HG03558 (cell line): Measurements from ENCODE around the gene CDK5.
"Not testable (repeated sequence)": the region's sequence is repeated elsewhere in the genome, so short reads cannot be mapped to it uniquely, and the experiment has no call there.

Source experiments
- ATAC-seq: cut with Tn5 transposase; IDR thresholded peaks from one replicate; pipeline ENCODE4 v1.9.1; 2021; ENCODE audit warnings: moderate number of reproducible peaks; ENCODE audit not compliant: unreplicated experiment; ENCODE audit errors: extremely low read depth

CDK5 gene

GRCh38 chr7:151018421-151019129, 39.1 kb downstream of the CDK5 start:
- no peak for ATAC-seq

- ATAC-seq: no peak
Observed at GRCh38 chr7:151017953-151018420, 39.7 kb downstream of the CDK5 start.

DNA sequence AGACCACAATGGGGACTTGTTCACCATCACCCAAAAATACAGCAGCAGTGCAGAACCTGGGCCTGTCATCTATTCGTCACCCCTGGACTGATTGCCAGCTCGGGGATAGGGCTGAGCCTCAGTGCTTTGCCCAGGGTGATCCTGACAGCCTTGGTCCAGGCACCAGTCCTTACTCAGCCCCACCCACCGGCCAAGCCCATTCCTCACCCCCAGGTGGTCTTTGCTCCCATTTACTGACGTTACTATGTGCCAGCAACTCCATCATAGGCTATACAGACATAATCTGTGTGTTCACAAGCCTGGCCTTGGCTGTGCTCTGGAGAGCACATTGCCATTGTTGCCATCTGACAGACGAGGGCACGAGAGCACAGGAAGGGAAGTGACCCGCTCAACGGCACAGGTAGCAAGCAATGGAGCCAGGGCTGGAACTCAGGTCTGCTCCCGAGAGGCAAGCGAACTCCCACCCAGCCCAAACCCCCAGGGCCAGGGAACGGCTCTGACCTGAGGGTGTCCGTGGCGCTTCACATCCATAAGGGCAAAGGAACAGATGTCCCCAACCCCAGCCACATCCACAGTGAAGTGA, 40.2 kb downstream of the CDK5 start:
- no peak for ATAC-seq

GRCh38 chr7:151016942-151017341, 40.8 kb downstream of the CDK5 start:
- ATAC-seq: no peak

DNA sequence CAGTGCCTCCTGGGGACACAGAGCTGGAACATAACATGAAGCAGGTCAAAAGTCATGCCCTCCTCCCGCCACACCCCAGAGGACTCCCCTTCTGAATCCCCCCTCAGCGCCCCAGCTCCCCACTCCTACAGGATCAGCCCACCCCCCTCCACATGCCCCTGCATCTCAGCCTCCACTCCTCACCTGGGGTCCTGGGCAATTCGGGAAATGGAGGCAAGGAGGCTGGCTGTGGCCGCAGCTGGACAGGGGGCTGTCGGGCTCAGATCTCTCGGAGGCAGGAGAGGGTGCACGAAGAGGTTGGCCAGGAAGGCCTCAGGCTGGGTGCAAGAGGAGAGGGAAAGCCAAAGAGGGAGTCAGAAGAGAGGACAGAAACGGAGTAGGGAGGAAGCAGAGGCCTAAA, 41.2 kb downstream of the CDK5 start:
- no peak for ATAC-seq

DNA sequence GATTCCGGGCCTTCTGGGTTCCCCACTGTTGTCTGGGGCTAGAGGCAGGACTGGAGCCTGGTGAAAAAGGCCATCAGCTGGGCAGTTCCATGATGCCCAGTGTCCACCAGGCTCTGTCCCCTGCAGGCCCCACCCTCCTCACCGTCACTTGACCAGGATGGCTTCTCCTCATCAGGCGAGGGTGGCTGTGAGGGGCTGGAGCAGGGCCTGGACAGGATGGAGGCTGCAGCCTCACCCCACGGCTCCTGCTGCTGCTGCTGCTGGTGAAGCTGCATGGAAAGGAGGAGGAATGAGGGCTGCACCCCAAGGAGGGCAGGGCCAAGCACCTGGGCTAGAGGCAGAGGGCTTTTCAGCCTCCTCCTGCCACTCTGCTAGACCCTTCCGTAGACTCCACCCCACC, 41.7 kb downstream of the CDK5 start:
- ATAC-seq: no peak

GRCh38 chr7:151014950-151015349, 42.7 kb downstream of the CDK5 start:
- ATAC-seq: no peak

DNA sequence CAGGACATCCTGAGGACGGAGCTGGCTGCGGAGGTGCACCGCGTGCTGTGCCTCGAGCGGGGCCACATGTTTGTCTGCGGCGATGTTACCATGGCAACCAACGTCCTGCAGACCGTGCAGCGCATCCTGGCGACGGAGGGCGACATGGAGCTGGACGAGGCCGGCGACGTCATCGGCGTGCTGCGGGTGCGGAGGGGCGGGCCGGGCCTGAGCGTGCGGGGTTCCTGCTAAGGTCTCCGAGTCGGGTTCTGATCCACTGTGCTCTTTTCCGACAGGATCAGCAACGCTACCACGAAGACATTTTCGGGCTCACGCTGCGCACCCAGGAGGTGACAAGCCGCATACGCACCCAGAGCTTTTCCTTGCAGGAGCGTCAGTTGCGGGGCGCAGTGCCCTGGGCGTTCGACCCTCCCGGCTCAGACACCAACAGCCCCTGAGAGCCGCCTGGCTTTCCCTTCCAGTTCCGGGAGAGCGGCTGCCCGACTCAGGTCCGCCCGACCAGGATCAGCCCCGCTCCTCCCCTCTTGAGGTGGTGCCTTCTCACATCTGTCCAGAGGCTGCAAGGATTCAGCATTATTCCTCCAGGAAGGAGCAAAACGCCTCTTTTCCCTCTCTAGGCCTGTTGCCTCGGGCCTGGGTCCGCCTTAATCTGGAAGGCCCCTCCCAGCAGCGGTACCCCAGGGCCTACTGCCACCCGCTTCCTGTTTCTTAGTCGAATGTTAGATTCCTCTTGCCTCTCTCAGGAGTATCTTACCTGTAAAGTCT, 43.8 kb downstream of the CDK5 start:
- ATAC-seq: no peak

DNA sequence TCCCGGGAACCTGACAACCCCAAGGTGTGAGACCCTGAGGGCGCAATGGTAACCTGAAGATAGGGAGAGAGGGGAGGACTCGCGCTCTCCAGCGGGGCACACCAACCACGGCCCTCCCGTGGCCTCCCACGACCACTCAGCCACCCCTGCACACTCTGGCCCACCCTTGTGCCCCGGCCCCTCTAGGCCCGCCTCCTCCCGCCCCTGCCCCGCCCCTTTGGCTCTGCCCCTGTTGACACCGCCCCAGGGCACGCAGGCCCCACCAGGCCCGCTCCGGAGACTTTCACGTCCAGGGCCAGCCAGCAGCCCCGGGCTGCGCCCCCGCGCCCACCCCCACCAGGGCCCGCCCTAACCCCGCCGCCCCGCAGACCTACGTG, 44.4 kb downstream of the CDK5 start:
- no peak for ATAC-seq

DNA sequence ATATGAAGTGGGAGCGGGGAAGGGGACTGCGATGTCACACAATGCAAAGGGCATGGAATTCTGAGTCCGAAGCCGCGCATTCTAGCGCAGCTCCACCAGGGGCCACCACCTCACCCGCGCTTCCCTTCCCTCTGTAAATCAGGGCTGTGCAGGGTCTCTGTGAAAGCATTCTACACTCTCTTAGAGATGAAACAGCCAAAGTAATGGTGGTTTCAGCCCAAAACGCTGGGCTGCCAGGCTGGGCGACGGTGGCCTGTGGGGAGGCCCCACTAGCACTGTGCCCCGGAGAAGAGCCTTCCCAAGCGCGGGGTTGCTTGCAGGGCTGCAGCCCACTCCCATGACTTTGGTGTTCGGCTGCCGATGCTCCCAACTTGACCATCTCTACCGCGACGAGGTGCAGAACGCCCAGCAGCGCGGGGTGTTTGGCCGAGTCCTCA, 44.8 kb downstream of the CDK5 start:
- ATAC-seq: no peak

DNA sequence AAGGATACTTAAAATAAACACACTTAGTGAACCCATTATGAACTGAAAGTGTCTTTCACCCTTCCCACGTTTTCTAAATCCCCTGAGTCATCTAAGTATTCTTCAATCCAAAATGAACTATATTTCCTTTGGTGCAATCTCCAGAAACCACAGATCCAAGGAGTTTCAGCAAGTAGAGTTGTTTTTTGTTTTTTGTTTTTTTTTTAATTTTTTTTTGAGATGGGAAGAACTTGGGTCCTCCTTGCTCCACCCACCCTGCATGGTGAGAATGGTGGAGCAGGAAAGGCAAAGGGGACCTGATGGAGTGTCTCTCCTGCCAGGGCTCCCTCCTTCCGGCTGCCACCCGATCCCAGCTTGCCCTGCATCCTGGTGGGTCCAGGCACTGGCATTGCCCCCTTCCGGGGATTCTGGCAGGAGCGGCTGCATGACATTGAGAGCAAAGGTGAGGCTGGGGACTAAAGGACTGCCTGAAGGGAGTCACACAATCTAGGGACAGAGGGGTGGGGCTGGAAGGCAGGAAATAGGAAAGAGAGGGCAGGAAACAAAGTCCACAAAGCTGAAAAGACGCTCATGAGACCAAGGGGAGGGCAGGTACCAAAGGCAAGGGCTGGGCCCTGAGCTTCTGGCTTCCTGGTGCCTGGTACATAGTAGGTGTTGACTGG, 45.5 kb downstream of the CDK5 start:
- no peak for ATAC-seq

- ATAC-seq: not testable (repeated sequence)
Observed at GRCh38 chr7:151011616-151012015, 46.1 kb downstream of the CDK5 start.

- ATAC-seq: no peak
Observed at GRCh38 chr7:151011097-151011409, 46.6 kb downstream of the CDK5 start.

- no peak for ATAC-seq
Observed at GRCh38 chr7:151010307-151011096, 47.2 kb downstream of the CDK5 start.

GRCh38 chr7:151010037-151010306, 47.7 kb downstream of the CDK5 start:
- no peak for ATAC-seq

DNA sequence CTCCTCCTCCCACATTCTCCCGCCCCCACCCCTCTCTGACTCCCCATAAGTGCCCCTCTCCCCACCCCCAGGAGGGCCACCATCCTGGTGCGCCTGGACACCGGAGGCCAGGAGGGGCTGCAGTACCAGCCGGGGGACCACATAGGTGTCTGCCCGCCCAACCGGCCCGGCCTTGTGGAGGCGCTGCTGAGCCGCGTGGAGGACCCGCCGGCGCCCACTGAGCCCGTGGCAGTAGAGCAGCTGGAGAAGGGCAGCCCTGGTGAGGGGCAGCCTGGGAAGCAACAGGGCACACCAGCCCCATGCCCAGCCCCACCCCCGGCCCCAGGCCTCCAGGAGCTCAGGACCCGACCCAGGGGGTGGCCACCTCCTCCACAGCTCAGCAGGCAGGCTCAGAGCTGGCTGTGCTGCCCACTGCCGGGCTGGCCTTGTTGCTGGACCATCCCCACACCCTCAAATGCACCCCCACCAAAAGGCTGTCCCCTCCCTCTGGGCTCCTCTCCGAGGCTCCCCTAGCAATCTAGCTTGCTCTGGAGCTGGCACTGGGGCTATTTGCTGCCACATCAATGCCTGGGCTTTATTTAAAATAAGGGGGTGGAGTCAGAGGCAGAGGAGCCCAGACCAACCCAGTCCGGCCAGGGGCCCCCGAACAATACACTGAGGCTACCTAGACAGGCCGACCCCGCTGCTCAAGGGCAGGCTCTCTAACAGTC, 48.2 kb downstream of the CDK5 start:
- ATAC-seq: no peak

DNA sequence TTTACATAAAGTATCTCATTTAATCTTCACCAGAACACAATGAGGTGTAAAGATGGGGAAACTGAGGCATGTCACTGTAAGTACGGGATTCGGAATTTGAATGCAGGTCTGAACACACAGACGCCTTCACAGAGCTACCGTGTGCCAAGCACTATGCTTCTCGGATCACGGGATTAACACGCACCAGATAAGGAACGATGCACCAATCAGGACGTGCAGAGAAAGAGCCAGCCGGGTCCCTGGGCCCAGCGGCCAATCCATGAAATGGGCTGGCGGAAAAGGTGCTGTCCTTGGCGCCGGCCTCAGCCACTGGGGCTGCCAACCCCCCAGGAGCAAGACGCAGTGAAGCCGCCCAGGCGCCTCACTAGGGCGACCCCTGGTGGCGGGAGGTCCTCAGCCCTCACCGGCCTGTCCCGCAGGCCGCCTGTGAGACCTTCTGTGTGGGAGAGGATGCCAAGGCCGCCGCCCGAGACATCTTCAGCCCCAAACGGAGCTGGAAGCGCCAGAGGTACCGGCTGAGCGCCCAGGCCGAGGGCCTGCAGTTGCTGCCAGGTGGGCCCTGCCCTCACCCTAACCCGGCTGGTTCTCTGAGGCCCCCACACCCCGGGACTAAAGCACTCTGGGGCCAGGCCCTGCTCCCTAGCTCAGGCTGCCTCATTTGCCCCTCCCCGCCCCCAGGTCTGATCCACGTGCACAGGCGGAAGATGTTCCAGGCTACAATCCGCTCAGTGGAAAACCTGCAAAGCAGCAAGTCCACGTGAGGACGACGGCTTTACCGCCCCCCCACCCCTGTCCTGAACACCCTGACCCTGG, 49.0 kb downstream of the CDK5 start:
- peak; percentile 66 for ATAC-seq

GRCh38 chr7:151008143-151008510, 49.6 kb downstream of the CDK5 start:
- ATAC-seq: no peak

DNA sequence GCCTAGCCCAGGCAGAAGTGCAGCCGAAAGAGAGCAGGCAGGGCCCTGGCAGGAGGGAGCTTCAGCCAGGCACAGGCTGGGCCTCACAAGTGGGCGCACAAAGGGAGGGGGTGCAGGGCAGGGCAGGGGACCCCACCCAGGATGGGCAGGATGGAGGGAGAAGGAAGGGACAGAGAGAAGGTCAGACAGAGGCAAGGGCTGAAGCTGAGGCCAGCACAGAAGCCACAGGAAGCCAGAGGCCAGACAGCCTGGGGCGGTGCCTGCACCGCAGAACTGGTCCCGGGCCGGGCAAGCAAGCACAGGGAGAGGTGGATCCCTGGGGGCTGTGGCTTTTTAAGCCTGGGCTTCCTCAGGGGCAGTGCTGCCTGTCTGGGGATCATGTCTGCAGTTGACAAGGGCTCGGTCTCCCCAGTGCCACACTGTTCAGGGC, 50.2 kb downstream of the CDK5 start:
- no peak for ATAC-seq
